Adrenal gland (tissue), 5 donors: Measurements from ENCODE around the gene XYLT1.

ENCODE experiments used
- POLR2A ChIP-seq, 2 donors: fragments of 450-650 bp; IDR thresholded peaks; one replicate each; pipeline ENCODE4 v1.6.1; 2017; ENCODE audit warnings: antibody characterized with exemption in 2 of 2, mild to moderate bottlenecking in 2 of 2, moderate library complexity in 1 of 2
- TF ChIP-seq, protein P1 (sequence below), 6 experiments: fragments of 450-650 bp in 4 of 6; fragments of 200-600 bp in 2 of 6; sonication (generic) in 1 of 6; IDR thresholded peaks; 1 replicate in 5 of 6; 2 replicates in 1 of 6; pipeline versions ENCODE4 v1.5.1 to v1.8.0; 2016 to 2021; ENCODE audit warnings: antibody characterized with exemption in 6 of 6, mild to moderate bottlenecking in 2 of 6, moderate library complexity in 1 of 6
- donor health status: DM: no; HTN: no; CAD: no.

DNA sequence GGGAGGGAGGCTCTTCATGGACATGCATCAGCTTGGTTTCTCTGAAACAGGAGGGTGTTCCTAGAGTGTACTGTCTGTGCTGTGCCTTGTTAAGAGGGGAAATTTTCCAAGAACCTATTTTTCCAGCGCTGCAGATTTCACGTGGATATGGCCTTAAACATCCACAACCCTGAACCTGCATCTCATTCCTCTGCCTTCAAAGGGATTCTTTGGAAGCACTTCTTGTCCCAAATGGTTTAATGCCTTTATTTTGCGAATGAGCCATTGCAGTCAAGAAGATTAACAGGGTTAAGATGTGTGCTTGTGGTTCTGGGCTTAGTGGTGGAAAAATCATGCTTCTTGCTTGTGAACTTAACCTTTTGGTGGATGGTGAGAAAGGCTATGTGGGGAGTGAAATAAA is 161.2 kb downstream of the XYLT1 start:
- TF ChIP-seq, protein P1, sequence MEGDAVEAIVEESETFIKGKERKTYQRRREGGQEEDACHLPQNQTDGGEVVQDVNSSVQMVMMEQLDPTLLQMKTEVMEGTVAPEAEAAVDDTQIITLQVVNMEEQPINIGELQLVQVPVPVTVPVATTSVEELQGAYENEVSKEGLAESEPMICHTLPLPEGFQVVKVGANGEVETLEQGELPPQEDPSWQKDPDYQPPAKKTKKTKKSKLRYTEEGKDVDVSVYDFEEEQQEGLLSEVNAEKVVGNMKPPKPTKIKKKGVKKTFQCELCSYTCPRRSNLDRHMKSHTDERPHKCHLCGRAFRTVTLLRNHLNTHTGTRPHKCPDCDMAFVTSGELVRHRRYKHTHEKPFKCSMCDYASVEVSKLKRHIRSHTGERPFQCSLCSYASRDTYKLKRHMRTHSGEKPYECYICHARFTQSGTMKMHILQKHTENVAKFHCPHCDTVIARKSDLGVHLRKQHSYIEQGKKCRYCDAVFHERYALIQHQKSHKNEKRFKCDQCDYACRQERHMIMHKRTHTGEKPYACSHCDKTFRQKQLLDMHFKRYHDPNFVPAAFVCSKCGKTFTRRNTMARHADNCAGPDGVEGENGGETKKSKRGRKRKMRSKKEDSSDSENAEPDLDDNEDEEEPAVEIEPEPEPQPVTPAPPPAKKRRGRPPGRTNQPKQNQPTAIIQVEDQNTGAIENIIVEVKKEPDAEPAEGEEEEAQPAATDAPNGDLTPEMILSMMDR (IDR thresholded peaks at IDR 0.05), result no peak
- TF ChIP-seq POLR2A (IDR thresholded peaks at IDR 0.05), result no peak
